Ramos (cell line): ENCODE measurements around the gene BCORL1.

Experiments
- in situ Hi-C: fragments of 300-500 bp; cut with MboI; formaldehyde crosslinking; loops from one replicate; pipeline ENCODE4 v1.14.3; 2022; ENCODE audit warnings: low sequenced_read_pairs; ENCODE audit not compliant: unreplicated experiment

BCORL1 gene

GRCh38 chrX:130005089-130005807 lies 22.8 kb downstream of the BCORL1 start:
- in situ Hi-C loops = no loop called here

GRCh38 chrX:130009658-130010223 lies 27.3 kb downstream of the BCORL1 start:
- in situ Hi-C loops = no loop called here

- in situ Hi-C loops = no loop called here
Measured at GRCh38 chrX:130012683-130013082, 30.2 kb downstream of the BCORL1 start.

GRCh38 chrX:130013661-130014060 lies 31.2 kb downstream of the BCORL1 start:
- in situ Hi-C loops = no loop called here

- in situ Hi-C loops = no loop called here
Measured at GRCh38 chrX:130014356-130014755, 31.9 kb downstream of the BCORL1 start.

GRCh38 chrX:130014770-130015169 lies 32.3 kb downstream of the BCORL1 start:
- in situ Hi-C loops = no loop called here

GRCh38 chrX:130015181-130015580 lies 32.7 kb downstream of the BCORL1 start:
- in situ Hi-C loops = no loop called here

- in situ Hi-C loops = no loop called here
Measured at GRCh38 chrX:130018143-130018542, 35.7 kb downstream of the BCORL1 start.

GRCh38 chrX:130020661-130021324 lies 38.4 kb downstream of the BCORL1 start:
- in situ Hi-C loops = no loop called here

- in situ Hi-C loops = no loop called here
Measured at GRCh38 chrX:130024127-130024526, 41.7 kb downstream of the BCORL1 start.

- in situ Hi-C loops = no loop called here
Measured at GRCh38 chrX:130025256-130025655, 42.8 kb downstream of the BCORL1 start.

GRCh38 chrX:130027569-130027968 lies 45.1 kb downstream of the BCORL1 start:
- in situ Hi-C loops = no loop called here

- in situ Hi-C loops = no loop called here
Measured at GRCh38 chrX:130028196-130028595, 45.8 kb downstream of the BCORL1 start.

GRCh38 chrX:130030826-130031225 lies 48.4 kb downstream of the BCORL1 start:
- in situ Hi-C loops = loop anchor here (10.0 kb wide), 1 partner anchor 106 kb away; no protein-coding TSS in a partner anchor

- in situ Hi-C loops = loop anchor here (10.0 kb wide), 1 partner anchor 108 kb away; no protein-coding TSS in a partner anchor
Measured at GRCh38 chrX:130032552-130032951, 50.1 kb downstream of the BCORL1 start.

- in situ Hi-C loops = loop anchor here (10.0 kb wide), 1 partner anchor 109 kb away; no protein-coding TSS in a partner anchor
Measured at GRCh38 chrX:130034178-130034577, 51.7 kb downstream of the BCORL1 start.

GRCh38 chrX:130039847-130040246 lies 57.4 kb downstream of the BCORL1 start:
- in situ Hi-C loops = loop anchor here (10.0 kb wide), 1 partner anchor 115 kb away; no protein-coding TSS in a partner anchor

GRCh38 chrX:130047416-130047815 lies 65.0 kb downstream of the BCORL1 start:
- in situ Hi-C loops = no loop called here

- in situ Hi-C loops = no loop called here
Measured at GRCh38 chrX:130048686-130049222, 66.3 kb downstream of the BCORL1 start.

GRCh38 chrX:130049821-130050220 lies 67.4 kb downstream of the BCORL1 start:
- in situ Hi-C loops = no loop called here
